ENCODE results near the gene ADIRF. TPM values are rescaled to one million over a fixed set of nuclear protein-coding genes. Genes with fewer than 3 reads are reported as not detected.

ADIRF gene
- total and polyA plus RNA-seq, 9 of the 15 experiments (the other 6 are each of a cell fraction or from before 2014, with no cell fraction given) = 0.08 TPM; not detected in 8

DNA sequence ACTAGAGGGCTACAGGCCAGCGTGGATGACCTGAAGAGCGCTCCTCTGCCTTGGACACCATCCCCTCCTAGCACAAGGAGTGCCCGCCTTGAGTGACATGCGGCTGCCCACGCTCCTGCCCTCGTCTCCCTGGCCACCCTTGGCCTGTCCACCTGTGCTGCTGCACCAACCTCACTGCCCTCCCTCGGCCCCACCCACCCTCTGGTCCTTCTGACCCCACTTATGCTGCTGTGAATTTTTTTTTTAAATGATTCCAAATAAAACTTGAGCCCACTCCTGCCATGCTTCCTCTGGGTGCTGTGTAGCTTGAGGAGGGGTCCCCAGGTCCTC, 5.3 kb upstream of the ADIRF start:
- no peak for ATAC-seq
- Histone ChIP-seq H3K9me3 (replicated peaks; ENCODE audit: control insufficient read depth, insufficient read depth, low read depth, low read length) (no peaks in the 10 kb centered on the region), H3K4me2 (ENCODE audit: insufficient read depth, low read length) (no peak overlapping the region), H3K4me1 (replicated peaks in 1 of 2; ENCODE audit: control insufficient read depth in 2 of 2, insufficient read depth in 2 of 2, low read length in 2 of 2) (peaks cover 36 to 68% of the 10 kb centered on the region in 2 experiments), H4K20me1 (replicated peaks; ENCODE audit: control insufficient read depth, insufficient read depth, low read length) (no peaks in the 10 kb centered on the region), H3K4me3 (no peak overlapping the region), H3K27ac (ENCODE audit: extremely low read depth, low read depth, low read length) (no peak overlapping the region), H3K27me3 (ENCODE audit: control insufficient read depth in 2 of 2, insufficient read depth in 2 of 2, low read length in 2 of 2) (no peaks in the 10 kb centered on the region), H3K36me3 (ENCODE audit: control insufficient read depth, insufficient read depth, low read length) (peaks cover 4% of the 10 kb centered on the region; the same call in 2 of the 3 replicates), H3K9me1 (ENCODE audit: control insufficient read depth, insufficient read depth, low read length) (no peaks in the 10 kb centered on the region), H3K79me2 (ENCODE audit: control insufficient read depth, insufficient read depth, low read length) (peaks cover 17% of the 10 kb centered on the region; the same call in 2 of the 3 replicates), H3K9ac (ENCODE audit: insufficient read depth in 1 of 2, low read depth in 2 of 2, low read length in 2 of 2) (peak overlapping the region in 1 of 2 experiments; percentile 20; a peak in 1 of 4 replicates), H2AFZ (ENCODE audit: low read depth, low read length) (no peak overlapping the region)
- POLR2A ChIA-PET = no interaction called here
- CTCF ChIA-PET (ENCODE audit: low intra/inter-chr PET ratio) = no interaction called here
- TF ChIP-seq ZNF77 (CRISPR knock-in tag; IDR thresholded peaks at IDR 0.05) = no peak
- TF ChIP-seq SRSF7 (optimal IDR thresholded peaks at IDR 0.05; ENCODE audit: low read depth, low read length) = no peak
- TF ChIP-seq, protein P1, sequence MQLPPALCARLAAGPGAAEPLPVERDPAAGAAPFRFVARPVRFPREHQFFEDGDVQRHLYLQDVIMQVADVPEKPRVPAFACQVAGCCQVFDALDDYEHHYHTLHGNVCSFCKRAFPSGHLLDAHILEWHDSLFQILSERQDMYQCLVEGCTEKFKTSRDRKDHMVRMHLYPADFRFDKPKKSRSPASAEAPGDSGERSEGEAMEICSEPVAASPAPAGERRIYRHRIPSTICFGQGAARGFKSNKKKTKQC (CRISPR knock-in tag; IDR thresholded peaks at IDR 0.05) = no peak
- TF ChIP-seq, protein P2, sequence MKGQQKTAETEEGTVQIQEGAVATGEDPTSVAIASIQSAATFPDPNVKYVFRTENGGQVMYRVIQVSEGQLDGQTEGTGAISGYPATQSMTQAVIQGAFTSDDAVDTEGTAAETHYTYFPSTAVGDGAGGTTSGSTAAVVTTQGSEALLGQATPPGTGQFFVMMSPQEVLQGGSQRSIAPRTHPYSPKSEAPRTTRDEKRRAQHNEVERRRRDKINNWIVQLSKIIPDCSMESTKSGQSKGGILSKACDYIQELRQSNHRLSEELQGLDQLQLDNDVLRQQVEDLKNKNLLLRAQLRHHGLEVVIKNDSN (CRISPR knock-in tag; IDR thresholded peaks at IDR 0.05) = no peak
- TF ChIP-seq, protein P3, sequence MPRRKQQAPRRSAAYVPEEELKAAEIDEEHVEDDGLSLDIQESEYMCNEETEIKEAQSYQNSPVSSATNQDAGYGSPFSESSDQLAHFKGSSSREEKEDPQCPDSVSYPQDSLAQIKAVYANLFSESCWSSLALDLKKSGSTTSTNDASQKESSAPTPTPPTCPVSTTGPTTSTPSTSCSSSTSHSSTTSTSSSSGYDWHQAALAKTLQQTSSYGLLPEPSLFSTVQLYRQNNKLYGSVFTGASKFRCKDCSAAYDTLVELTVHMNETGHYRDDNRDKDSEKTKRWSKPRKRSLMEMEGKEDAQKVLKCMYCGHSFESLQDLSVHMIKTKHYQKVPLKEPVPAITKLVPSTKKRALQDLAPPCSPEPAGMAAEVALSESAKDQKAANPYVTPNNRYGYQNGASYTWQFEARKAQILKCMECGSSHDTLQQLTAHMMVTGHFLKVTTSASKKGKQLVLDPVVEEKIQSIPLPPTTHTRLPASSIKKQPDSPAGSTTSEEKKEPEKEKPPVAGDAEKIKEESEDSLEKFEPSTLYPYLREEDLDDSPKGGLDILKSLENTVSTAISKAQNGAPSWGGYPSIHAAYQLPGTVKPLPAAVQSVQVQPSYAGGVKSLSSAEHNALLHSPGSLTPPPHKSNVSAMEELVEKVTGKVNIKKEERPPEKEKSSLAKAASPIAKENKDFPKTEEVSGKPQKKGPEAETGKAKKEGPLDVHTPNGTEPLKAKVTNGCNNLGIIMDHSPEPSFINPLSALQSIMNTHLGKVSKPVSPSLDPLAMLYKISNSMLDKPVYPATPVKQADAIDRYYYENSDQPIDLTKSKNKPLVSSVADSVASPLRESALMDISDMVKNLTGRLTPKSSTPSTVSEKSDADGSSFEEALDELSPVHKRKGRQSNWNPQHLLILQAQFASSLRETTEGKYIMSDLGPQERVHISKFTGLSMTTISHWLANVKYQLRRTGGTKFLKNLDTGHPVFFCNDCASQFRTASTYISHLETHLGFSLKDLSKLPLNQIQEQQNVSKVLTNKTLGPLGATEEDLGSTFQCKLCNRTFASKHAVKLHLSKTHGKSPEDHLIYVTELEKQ (CRISPR knock-in tag; IDR thresholded peaks at IDR 0.05) = no peak
- no peak for TF ChIP-seq TARDBP (IDR thresholded peaks at IDR 0.05)
- no peak for TF ChIP-seq JUNB (CRISPR knock-in tag; conservative IDR thresholded peaks at IDR 0.05)
- no peak for FAIRE-seq
- intact Hi-C loops (cut with micrococcal nuclease) = no loop called here
- BruUV-seq (replicated peaks) = no TSS peak
- 61% methylated on average over 2 of the region's 7 CpGs for WGBS (ENCODE audit: insufficient coverage, low coverage, missing lambda C conversion rate)
- no peak for DNase-seq (ENCODE audit: extremely low read depth in 1 of 4, low spot score in 3 of 4)
- in situ Hi-C loops (cut with MboI) = no loop called here

Measured in K562 (cell line).